Natural killer cell (primary cell): Measurements from ENCODE around the gene ARRB1. TPM values are rescaled to one million over a fixed set of nuclear protein-coding genes. Genes with fewer than 3 reads are reported as not detected.

Experiments
- ATAC-seq, 3 donors: fragments of 150-1000 bp in 2 of 3; fragments of 200-7000 bp in 1 of 3; cut with Tn5 transposase; 1 replicate in 1 of 3; 2 replicates in 2 of 3; pipeline ENCODE4 v1.10.0; 2021; ENCODE audit warnings: mild to moderate bottlenecking in 2 of 3, moderate library complexity in 2 of 3
- DNase-seq, 2 donors: peaks; one replicate each; pipeline versions ENCODE4 v3.0.0 to v3.0.0-alpha.2; 2013 to 2021; ENCODE audit warnings: mixed read lengths in 1 of 2
- H3K27ac ChIP-seq: one replicate; pipeline ENCODE4 v1.5.1; 2013; ENCODE audit warnings: mild to moderate bottlenecking, low read length
- H3K27me3 ChIP-seq: one replicate; pipeline ENCODE4 v1.6.1; 2013; ENCODE audit warnings: low read length; ENCODE audit not compliant: control insufficient read depth, insufficient read depth
- H3K36me3 ChIP-seq: one replicate; pipeline ENCODE4 v1.6.1; 2013; ENCODE audit warnings: low read length; ENCODE audit not compliant: control insufficient read depth, insufficient read depth
- H3K4me1 ChIP-seq: one replicate; pipeline ENCODE4 v1.6.1; 2013; ENCODE audit warnings: low read length; ENCODE audit not compliant: control insufficient read depth, insufficient read depth
- H3K4me3 ChIP-seq: one replicate; pipeline ENCODE4 v1.5.1; 2013; ENCODE audit warnings: low read length
- H3K9me3 ChIP-seq: one replicate; pipeline ENCODE4 v1.6.1; 2013; ENCODE audit warnings: low read length; ENCODE audit not compliant: control insufficient read depth, insufficient read depth
- H3K27ac Mint-ChIP-seq, 2 donors: one replicate each; pipeline ENCODE4 v1.8.0; 2022; ENCODE audit warnings: mild to moderate bottlenecking in 2 of 2, mixed read lengths in 2 of 2, moderate library complexity in 1 of 2
- H3K27me3 Mint-ChIP-seq, 2 donors: one replicate each; pipeline ENCODE4 v1.8.0; 2022; ENCODE audit warnings: low read depth in 2 of 2, mixed read lengths in 2 of 2
- H3K36me3 Mint-ChIP-seq: one replicate; pipeline ENCODE4 v1.8.0; 2022; ENCODE audit warnings: mixed read lengths
- H3K4me1 Mint-ChIP-seq, 2 donors: one replicate each; pipeline ENCODE4 v1.8.0; 2022; ENCODE audit warnings: mixed read lengths in 2 of 2
- H3K4me3 Mint-ChIP-seq: one replicate; pipeline ENCODE4 v1.8.0; 2022; ENCODE audit warnings: mild to moderate bottlenecking, moderate library complexity, mixed read lengths
- H3K9me3 Mint-ChIP-seq, 2 donors: one replicate each; pipeline ENCODE4 v1.8.0; 2022; ENCODE audit warnings: mixed read lengths in 2 of 2
- WGBS: methylation state at CpG from one replicate; pipeline ENCODE4 v1.1.7; 2013; ENCODE audit warnings: missing lambda C conversion rate; ENCODE audit not compliant: insufficient coverage; 5-methylcytosine and 5-hydroxymethylcytosine counted together
- intact Hi-C: fragments of 100-400 bp; cut with micrococcal nuclease; formaldehyde crosslinking; loops from one replicate; pipeline ENCODE4 v1.14.2; 2022
- total RNA-seq, 4 donors: library from RNA; stranded (reverse); fragments of 120-200 nt in 1 of 4; gene quantifications; one replicate each; pipeline versions ENCODE4 v1.2.3 to v1.2.4, GENCODE V29; 2013 to 2022
- TF ChIP-seq, protein P1 (sequence below): fragments of 200-600 bp; IDR thresholded peaks from one replicate; pipeline ENCODE4 v1.8.0; 2022; ENCODE audit warnings: antibody characterized with exemption

ARRB1 gene
- total RNA-seq, 3 donors from 2014 or later (not counting 1 experiment from before 2014, with no cell fraction given) = 128 to 200 (median 174) TPM

DNA sequence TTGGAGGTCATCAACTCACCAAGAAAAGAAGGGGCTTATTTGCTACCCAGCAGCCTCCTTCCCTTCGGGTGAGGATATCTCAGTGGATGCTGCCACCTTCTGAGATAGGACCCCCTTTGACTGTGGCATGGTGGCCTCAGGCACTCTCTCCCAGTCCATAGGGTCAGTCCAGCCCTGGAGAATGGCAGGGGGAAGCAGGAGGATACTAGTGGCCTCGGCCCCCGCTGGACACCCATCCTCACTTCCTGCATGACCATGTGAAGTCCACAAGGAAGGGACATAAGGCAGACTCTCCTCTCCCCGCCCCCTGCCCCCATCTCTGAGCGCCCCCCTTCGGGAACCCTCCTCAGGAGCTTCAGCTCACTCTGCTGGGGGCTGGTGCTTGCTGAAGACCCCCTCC, 86.5 kb downstream of the ARRB1 start:
- H3K9me3 Mint-ChIP-seq = no peaks in the 10 kb centered on the region
- Histone ChIP-seq H3K36me3 (peaks cover 24% of the 10 kb centered on the region), H3K9me3 (no peaks in the 10 kb centered on the region), H3K27ac (peak overlapping the region; percentile 46), H3K27me3 (no peaks in the 10 kb centered on the region), H3K4me1 (peaks cover 57% of the 10 kb centered on the region), H3K4me3 (no peak overlapping the region)
- DNase-seq (no peak), ATAC-seq (no peak)
- intact Hi-C loops = no loop called here
- H3K36me3 Mint-ChIP-seq = no peaks in the 10 kb centered on the region
- peaks cover 38 to 49% of the 10 kb centered on the region in 2 donors for H3K4me1 Mint-ChIP-seq
- peak overlapping the region; percentile 74 to 93 for H3K27ac Mint-ChIP-seq
- TF ChIP-seq, protein P1, sequence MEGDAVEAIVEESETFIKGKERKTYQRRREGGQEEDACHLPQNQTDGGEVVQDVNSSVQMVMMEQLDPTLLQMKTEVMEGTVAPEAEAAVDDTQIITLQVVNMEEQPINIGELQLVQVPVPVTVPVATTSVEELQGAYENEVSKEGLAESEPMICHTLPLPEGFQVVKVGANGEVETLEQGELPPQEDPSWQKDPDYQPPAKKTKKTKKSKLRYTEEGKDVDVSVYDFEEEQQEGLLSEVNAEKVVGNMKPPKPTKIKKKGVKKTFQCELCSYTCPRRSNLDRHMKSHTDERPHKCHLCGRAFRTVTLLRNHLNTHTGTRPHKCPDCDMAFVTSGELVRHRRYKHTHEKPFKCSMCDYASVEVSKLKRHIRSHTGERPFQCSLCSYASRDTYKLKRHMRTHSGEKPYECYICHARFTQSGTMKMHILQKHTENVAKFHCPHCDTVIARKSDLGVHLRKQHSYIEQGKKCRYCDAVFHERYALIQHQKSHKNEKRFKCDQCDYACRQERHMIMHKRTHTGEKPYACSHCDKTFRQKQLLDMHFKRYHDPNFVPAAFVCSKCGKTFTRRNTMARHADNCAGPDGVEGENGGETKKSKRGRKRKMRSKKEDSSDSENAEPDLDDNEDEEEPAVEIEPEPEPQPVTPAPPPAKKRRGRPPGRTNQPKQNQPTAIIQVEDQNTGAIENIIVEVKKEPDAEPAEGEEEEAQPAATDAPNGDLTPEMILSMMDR = no peak
- H3K4me3 Mint-ChIP-seq = no peak overlapping the region
- WGBS = 96% methylated on average over 6 of the region's 6 CpGs
- H3K27me3 Mint-ChIP-seq = no peaks in the 10 kb centered on the region

DNA sequence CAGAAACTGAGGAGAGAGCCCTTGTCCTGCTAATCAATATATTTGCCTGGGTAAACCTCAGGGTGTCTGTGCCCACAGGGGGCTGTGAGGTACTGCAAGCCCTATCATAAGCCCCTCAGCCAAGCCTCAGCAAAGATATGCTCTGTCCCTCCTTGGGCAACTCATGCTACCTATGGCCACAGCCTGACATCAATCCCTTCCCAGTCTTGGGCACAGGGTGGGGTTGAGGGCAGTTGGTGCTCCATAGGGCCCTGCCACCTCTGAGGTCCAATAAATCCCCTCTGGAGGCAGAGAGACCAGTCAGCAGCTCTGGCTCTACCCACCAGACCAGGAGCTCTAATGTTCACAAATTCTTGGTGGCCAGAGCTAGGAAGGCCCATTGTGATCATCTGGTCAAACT, 87.1 kb downstream of the ARRB1 start:
- peaks cover 44 to 55% of the 10 kb centered on the region in 2 donors for H3K4me1 Mint-ChIP-seq

DNA sequence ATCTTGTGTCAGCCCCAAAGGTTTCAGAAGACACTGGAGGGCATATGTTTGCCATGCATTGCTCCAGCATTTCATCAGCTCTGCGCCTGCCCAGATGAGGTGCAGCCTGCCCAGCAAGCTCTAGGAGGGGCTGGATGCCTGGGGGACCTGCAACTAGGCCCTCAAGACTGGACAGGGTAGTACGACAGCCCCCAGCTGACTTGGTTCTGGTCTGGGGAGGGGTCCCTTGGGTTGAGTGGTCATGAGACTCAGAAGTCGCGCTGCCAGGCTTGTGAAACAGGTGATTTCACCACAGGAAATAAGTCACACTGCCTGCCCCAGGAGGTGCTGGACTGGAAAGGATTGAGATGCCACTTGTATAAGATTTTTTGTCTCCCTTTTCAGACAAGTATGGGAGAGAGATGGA, 87.5 kb downstream of the ARRB1 start:
- Mint-ChIP-seq H3K36me3 (no peaks in the 10 kb centered on the region), H3K4me3 (no peak overlapping the region), H3K27me3 (no peaks in the 10 kb centered on the region), H3K9me3 (no peaks in the 10 kb centered on the region), H3K27ac (peak overlapping the region; percentile 74 to 93), H3K4me1 (peaks cover 45 to 56% of the 10 kb centered on the region in 2 donors)
- WGBS = 26% methylated on average over 4 of the region's 4 CpGs
- H3K4me1 ChIP-seq = peaks cover 64% of the 10 kb centered on the region
- no peak overlapping the region for H3K4me3 ChIP-seq
- H3K36me3 ChIP-seq = peaks cover 15% of the 10 kb centered on the region
- no peaks in the 10 kb centered on the region for H3K27me3 ChIP-seq
- no peaks in the 10 kb centered on the region for H3K9me3 ChIP-seq
- TF ChIP-seq, protein P1 = no peak
- intact Hi-C loops = no loop called here
- peak in 1 of 2 donors; percentile 41 for DNase-seq
- peak overlapping the region; percentile 46 for H3K27ac ChIP-seq
- peak; percentile 45 to 69 (median 67) for ATAC-seq

More for the DNA sequence above, 87.1 kb downstream of the ARRB1 start:
- H3K27me3 ChIP-seq = no peaks in the 10 kb centered on the region
- TF ChIP-seq, protein P1 = no peak
- H3K27ac ChIP-seq = peak overlapping the region; percentile 46
- intact Hi-C loops = no loop called here
- H3K36me3 ChIP-seq = peaks cover 18% of the 10 kb centered on the region
- no peaks in the 10 kb centered on the region for H3K27me3 Mint-ChIP-seq
- no peaks in the 10 kb centered on the region for H3K9me3 Mint-ChIP-seq
- H3K36me3 Mint-ChIP-seq = no peaks in the 10 kb centered on the region
- H3K9me3 ChIP-seq = no peaks in the 10 kb centered on the region
- H3K4me3 ChIP-seq = no peak overlapping the region
- H3K27ac Mint-ChIP-seq = peak overlapping the region; percentile 74 to 93
- H3K4me1 ChIP-seq = peaks cover 62% of the 10 kb centered on the region
- peak in 1 of 3 donors; percentile 12 for ATAC-seq
- no peak overlapping the region for H3K4me3 Mint-ChIP-seq
- no peak for DNase-seq
